Ectodermal cell (in vitro differentiated cells): ENCODE measurements around the gene HSPB1.
"Not testable (repeated sequence)": the region's sequence is repeated elsewhere in the genome, so short reads cannot be mapped to it uniquely, and the experiment has no call there.

Experiments
- H3K27ac ChIP-seq: 2 replicates; pipeline ENCODE4 v1.7.0; 2013; ENCODE audit warnings: mild to moderate bottlenecking, low read depth, low read length; ENCODE audit not compliant: insufficient read depth, poor library complexity, severe bottlenecking
- H3K27me3 ChIP-seq: 2 replicates; pipeline ENCODE4 v1.7.0; 2013; ENCODE audit warnings: mild to moderate bottlenecking, low read length; ENCODE audit not compliant: insufficient read depth, control insufficient read depth, poor library complexity, severe bottlenecking
- H3K36me3 ChIP-seq: one replicate; pipeline ENCODE4 v1.7.0; 2013; ENCODE audit warnings: low read length; ENCODE audit not compliant: control insufficient read depth, insufficient read depth
- H3K4me1 ChIP-seq: one replicate; pipeline ENCODE4 v1.7.0; 2013; ENCODE audit warnings: low read length; ENCODE audit not compliant: control insufficient read depth, insufficient read depth
- H3K4me3 ChIP-seq: 2 replicates; pipeline ENCODE4 v1.7.0; 2013; ENCODE audit warnings: low read depth, low read length, control low read depth; ENCODE audit not compliant: insufficient read depth
- H3K9me3 ChIP-seq: 2 replicates; pipeline ENCODE4 v1.7.0; 2013; ENCODE audit warnings: mild to moderate bottlenecking, low read length, moderate library complexity; ENCODE audit not compliant: control insufficient read depth
- WGBS, 2 experiments: methylation state at CpG; one replicate each; pipeline ENCODE4 v1.1.7; 2013; ENCODE audit warnings: missing lambda C conversion rate in 2 of 2; 5-methylcytosine and 5-hydroxymethylcytosine counted together

Gene HSPB1

GRCh38 chr7:76267107-76267893 lies 35.2 kb upstream of the HSPB1 start:
- Histone ChIP-seq H3K36me3 (no peaks in the 10 kb centered on the region), H3K4me3 (peak overlapping the region; percentile 22), H3K27ac (no peak overlapping the region), H3K9me3 (no peaks in the 10 kb centered on the region), H3K4me1 (no peaks in the 10 kb centered on the region), H3K27me3 (peaks cover 29% of the 10 kb centered on the region)
- WGBS, 2 experiments, result 1 to 3% methylated on average over 68 of the region's 68 CpGs

DNA sequence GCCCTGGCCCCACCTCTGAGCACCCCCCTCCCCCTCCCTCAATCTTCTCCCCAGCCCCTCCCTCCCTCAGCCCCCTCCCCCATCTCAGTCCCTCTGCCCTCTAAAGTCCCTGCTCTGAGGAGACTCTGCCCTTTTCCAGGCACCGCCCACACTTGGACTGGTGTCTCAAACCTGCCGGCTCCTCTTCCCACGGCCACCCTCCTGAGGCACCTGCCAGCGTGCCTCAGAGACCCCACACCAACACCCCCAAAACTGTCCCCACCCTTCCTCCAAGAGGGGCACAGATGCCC lies 34.6 kb upstream of the HSPB1 start:
- Histone ChIP-seq H3K4me1 (peaks cover 2% of the 10 kb centered on the region), H3K9me3 (no peaks in the 10 kb centered on the region), H3K27me3 (peaks cover 29% of the 10 kb centered on the region), H3K27ac (no peak overlapping the region), H3K36me3 (no peaks in the 10 kb centered on the region), H3K4me3 (no peak overlapping the region)
- 41 to 52% methylated on average over 4 of the region's 4 CpGs for WGBS, 2 experiments

DNA sequence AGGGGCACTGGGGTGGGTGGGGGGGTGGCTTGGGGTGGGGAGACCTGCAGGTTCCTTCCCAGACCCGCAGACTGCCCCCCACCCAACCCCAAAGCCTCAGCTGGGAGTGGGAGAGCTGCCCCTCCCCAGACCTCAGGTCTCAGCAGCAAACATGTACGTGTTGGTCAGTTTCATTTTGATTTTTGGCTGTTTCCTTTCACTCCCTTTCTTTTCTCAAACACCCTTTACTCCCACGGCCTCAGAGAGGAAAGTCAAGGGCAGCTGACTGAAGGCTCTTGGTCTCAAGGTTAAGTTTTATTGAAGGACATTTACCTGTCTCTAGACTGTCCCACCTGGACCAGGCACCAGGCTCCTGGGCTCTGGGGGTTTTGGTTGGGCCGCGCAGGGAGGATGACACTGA lies 34.1 kb upstream of the HSPB1 start:
- H3K4me3 ChIP-seq, result no peak overlapping the region
- 47 to 65% methylated on average over 5 of the region's 5 CpGs for WGBS, 2 experiments
- H3K27me3 ChIP-seq, result peaks cover 29% of the 10 kb centered on the region
- H3K36me3 ChIP-seq, result no peaks in the 10 kb centered on the region
- H3K4me1 ChIP-seq, result peaks cover 8% of the 10 kb centered on the region
- no peaks in the 10 kb centered on the region for H3K9me3 ChIP-seq
- no peak overlapping the region for H3K27ac ChIP-seq

DNA sequence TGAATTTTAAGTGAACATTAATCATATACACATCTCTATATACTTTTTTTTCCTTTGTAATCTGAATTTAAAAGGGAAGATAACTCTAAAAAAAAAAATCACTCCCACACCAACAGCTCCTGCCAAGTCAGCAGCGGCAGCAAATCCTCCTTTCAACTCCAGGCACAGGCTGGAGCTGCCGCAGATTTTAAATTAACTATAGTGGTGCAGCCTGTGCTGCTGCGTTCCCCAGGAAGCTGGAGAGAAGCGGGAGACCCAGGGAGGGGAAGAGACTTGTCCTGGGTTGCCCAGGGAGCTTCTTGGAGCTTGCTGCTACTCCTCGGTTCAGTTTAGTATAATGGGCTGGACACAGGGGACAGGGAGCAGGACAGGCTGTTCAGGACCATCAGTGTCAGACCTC lies 32.6 kb upstream of the HSPB1 start:
- Histone ChIP-seq H3K9me3 (no peaks in the 10 kb centered on the region), H3K27ac (no peak overlapping the region), H3K27me3 (peaks cover 29% of the 10 kb centered on the region), H3K4me1 (peaks cover 9% of the 10 kb centered on the region), H3K4me3 (no peak overlapping the region), H3K36me3 (no peaks in the 10 kb centered on the region)
- 21 to 29% methylated on average over 5 of the region's 5 CpGs for WGBS, 2 experiments

DNA sequence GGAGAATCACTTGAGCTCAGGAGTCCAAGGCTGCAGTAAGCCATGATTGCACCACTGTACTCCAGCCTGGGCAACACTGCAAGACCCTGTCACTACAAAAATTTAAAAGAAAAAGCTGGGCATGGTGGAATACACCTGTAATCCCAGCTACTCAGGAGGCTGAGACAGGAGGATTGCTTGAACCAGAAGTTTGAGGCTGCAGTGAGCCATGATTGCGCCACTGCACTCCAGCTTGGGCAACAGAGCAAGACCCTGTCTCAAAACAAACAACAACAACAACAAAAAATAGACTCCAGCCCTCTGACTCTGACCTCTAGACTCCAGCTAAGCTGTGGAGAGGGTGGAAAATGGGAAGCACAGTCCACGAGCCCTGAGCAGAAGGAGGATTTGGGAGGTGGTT lies 31.1 kb upstream of the HSPB1 start:
- not testable (repeated sequence) for H3K9me3 ChIP-seq, H3K4me3 ChIP-seq, H3K36me3 ChIP-seq, H3K27ac ChIP-seq, H3K4me1 ChIP-seq
- WGBS, 2 experiments, result 78 to 87% methylated on average over 2 of the region's 2 CpGs
- peaks cover 29% of the 10 kb centered on the region for H3K27me3 ChIP-seq

DNA sequence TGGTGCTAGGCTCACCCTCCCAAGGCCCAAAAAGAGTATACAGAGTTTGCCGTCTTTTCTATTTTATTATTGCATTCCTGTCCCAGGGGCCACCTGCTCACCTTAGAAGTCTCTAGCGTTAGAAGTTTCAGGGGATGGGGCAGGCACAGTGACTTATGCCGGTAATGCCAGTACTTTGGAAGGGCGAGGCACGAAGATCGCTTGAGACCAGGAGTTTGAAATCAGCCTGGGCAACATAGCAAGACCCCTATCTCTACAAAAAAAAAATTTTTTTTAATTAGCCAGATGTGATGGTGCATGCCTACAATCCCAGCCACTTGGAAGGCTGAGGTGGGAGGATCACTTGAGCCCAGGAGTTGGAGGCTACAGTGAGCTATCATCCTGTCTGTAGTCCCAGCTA lies 30.3 kb upstream of the HSPB1 start:
- peaks cover 9% of the 10 kb centered on the region for H3K4me1 ChIP-seq
- H3K36me3 ChIP-seq, result no peaks in the 10 kb centered on the region
- peaks cover 22% of the 10 kb centered on the region for H3K27me3 ChIP-seq
- no peak overlapping the region for H3K4me3 ChIP-seq
- 94 to 97% methylated on average over 6 of the region's 6 CpGs for WGBS, 2 experiments
- H3K27ac ChIP-seq, result no peak overlapping the region
- no peaks in the 10 kb centered on the region for H3K9me3 ChIP-seq

DNA sequence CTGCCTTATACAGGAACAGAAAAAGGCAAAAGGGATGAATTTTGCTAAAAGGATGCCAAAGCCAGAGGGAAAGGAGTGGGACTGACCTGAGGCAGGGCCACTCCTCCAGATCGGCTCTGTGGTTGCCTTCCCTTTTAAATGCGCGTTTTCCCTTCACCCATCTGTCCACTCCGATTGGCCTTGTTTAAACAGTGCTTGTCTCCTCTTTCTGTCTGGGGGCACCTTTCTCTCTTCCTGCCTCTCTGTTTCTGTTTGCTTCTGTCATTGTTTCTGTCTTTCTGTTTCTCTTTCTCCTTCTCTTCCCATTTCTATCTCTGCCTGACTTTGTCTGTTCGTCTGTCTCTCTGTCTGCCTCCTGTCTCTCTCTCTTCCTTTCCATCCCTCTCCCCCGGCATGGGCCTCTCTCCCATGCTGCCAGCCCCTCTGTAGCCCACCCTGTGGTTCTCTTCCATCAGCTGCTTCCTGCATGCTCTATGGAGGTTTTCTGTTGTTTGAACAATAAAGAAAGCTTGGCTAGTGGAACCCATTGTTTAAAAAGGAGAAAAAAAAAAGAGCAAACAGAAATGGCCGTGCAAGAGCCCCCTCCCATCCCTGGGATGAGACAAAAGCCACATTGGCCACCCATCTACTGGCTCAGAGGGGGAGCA lies 29.5 kb upstream of the HSPB1 start:
- Histone ChIP-seq H3K9me3 (no peaks in the 10 kb centered on the region), H3K36me3 (no peaks in the 10 kb centered on the region), H3K4me3 (no peak overlapping the region), H3K27me3 (peaks cover 14% of the 10 kb centered on the region), H3K4me1 (peaks cover 9% of the 10 kb centered on the region), H3K27ac (no peak overlapping the region)
- WGBS, 2 experiments, result 21 to 23% methylated on average over 7 of the region's 7 CpGs

DNA sequence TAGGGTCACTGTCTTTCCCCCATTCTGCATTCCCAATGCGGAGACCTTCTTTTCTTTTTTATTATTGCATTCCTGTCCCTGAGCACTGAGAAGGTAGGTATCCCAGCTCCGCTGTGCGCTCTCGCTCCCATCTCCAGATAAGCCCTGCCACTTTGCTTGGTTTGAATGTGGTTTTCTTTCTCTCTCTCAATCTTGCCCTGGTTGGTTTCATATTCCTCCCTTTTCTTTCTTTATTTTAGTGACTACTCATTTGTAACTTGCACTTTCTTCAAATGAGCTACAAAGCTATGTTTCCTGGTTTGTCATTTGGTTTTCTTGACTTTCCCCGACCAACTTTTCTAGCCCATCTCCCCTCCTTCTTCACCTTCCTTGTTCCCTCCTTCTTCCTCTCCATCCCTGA lies 29.0 kb upstream of the HSPB1 start:
- Histone ChIP-seq H3K36me3 (no peaks in the 10 kb centered on the region), H3K4me1 (peaks cover 9% of the 10 kb centered on the region), H3K9me3 (no peaks in the 10 kb centered on the region), H3K4me3 (no peak overlapping the region), H3K27me3 (peaks cover 11% of the 10 kb centered on the region), H3K27ac (no peak overlapping the region)
- 56 to 59% methylated on average over 5 of the region's 5 CpGs for WGBS, 2 experiments

DNA sequence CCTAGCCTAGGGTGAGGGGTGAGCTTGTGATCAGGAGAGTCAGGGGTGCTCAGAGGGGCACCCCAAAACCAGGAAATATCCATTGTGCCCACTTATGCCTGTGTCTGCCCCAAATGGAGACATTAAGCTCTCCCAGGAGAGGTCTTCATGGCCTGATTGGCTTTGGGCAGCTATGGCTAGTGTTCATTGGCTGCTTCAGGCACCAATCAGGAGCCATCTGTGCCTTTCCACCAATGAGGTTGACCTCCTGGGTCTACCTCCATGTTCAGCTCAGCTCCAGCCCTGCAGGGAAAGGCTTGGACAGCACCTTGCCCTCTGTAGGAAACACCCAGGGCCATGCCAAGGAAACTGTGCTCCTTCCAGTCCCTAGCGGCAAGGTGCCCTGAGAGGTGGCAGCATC lies 23.9 kb upstream of the HSPB1 start:
- Histone ChIP-seq H3K9me3 (no peaks in the 10 kb centered on the region), H3K27ac (no peak overlapping the region), H3K36me3 (no peaks in the 10 kb centered on the region), H3K27me3 (peaks cover 52% of the 10 kb centered on the region), H3K4me1 (peaks cover 11% of the 10 kb centered on the region), H3K4me3 (no peak overlapping the region)
- WGBS, 2 experiments, result 89 to 96% methylated on average over 1 of the region's 1 CpG

GRCh38 chr7:76280408-76280807 lies 22.1 kb upstream of the HSPB1 start:
- WGBS, 2 experiments, result 0 to 2% methylated on average over 23 of the region's 25 CpGs
- Histone ChIP-seq H3K27me3 (peaks cover 55% of the 10 kb centered on the region), H3K4me1 (peaks cover 11% of the 10 kb centered on the region), H3K4me3 (no peak overlapping the region), H3K9me3 (no peaks in the 10 kb centered on the region), H3K27ac (no peak overlapping the region), H3K36me3 (no peaks in the 10 kb centered on the region)
